PC-3 (cell line): ENCODE results near the gene CALML6. TPM values are rescaled to one million over a fixed set of nuclear protein-coding genes. Genes with fewer than 3 reads are reported as not detected.

Source experiments
- ATAC-seq: fragments of 200-7000 bp; cut with Tn5 transposase; 2 replicates; pipeline ENCODE4 v1.9.1; 2020; ENCODE audit warnings: mild to moderate bottlenecking, moderate library complexity
- BruUV-seq: library from RNA; stranded (reverse); fragments of 400-500 nt; replicated peaks from 2 replicates; lab custom pipeline; 2021; lab: Mats Ljungman, UMichigan
- CTCF ChIA-PET: fragments of 300-600 bp; sonication (Branson Sonifier 250); formaldehyde crosslinking; loops from one replicate; lab custom pipeline; 2022; ENCODE audit warnings: antibody characterized with exemption; lab: Charles Lee
- POLR2A ChIA-PET: fragments of 300-600 bp; sonication (Branson Sonifier 250); formaldehyde crosslinking; loops from one replicate; lab custom pipeline; 2022; ENCODE audit warnings: antibody characterized with exemption; ENCODE audit not compliant: unreplicated experiment; lab: Charles Lee
- DNase-seq: peaks from one replicate; pipeline ENCODE4 v3.0.0-alpha.2; 2015
- H2AFZ ChIP-seq: fragments of 300-600 bp; sonication (generic); 2 replicates; pipeline ENCODE4 v1.6.0; 2016; ENCODE audit warnings: antibody characterized with exemption, low read length
- H3F3A ChIP-seq: fragments of 300-600 bp; sonication (generic); one replicate; pipeline ENCODE4 v1.6.0; 2017; ENCODE audit warnings: antibody characterized with exemption, low read length, control low read depth, mild to moderate bottlenecking; ENCODE audit not compliant: unreplicated experiment
- H3K27ac ChIP-seq: fragments of 300-600 bp; sonication (generic); 2 replicates; pipeline ENCODE4 v1.5.1; 2016; ENCODE audit warnings: mild to moderate bottlenecking, low read length
- H3K27me3 ChIP-seq: fragments of 300-600 bp; sonication (generic); 2 replicates; pipeline ENCODE4 v1.6.1; 2016; ENCODE audit warnings: low read length, mixed read lengths
- H3K36me3 ChIP-seq: fragments of 300-600 bp; sonication (generic); 2 replicates; pipeline ENCODE4 v1.6.1; 2016; ENCODE audit warnings: low read depth, mixed run types, low read length, mixed read lengths
- H3K4me1 ChIP-seq: fragments of 300-600 bp; sonication (generic); 2 replicates; pipeline ENCODE4 v1.5.1; 2016; ENCODE audit warnings: low read length; ENCODE audit not compliant: insufficient read depth
- H3K4me2 ChIP-seq: fragments of 300-600 bp; sonication (generic); 2 replicates; pipeline ENCODE4 v1.6.0; 2016; ENCODE audit warnings: low read length
- H3K4me3 ChIP-seq: fragments of 300-600 bp; sonication (generic); 2 replicates; pipeline ENCODE4 v1.5.1; 2016; ENCODE audit warnings: mild to moderate bottlenecking, low read length, mixed read lengths
- H3K79me2 ChIP-seq: fragments of 300-600 bp; sonication (generic); 2 replicates; pipeline ENCODE4 v1.6.1; 2017; ENCODE audit warnings: low read length, mixed read lengths
- H3K9ac ChIP-seq: fragments of 300-600 bp; sonication (generic); 2 replicates; pipeline ENCODE4 v1.6.0; 2016; ENCODE audit warnings: mild to moderate bottlenecking, low read length
- H3K9me2 ChIP-seq: fragments of 300-600 bp; sonication (generic); replicated peaks from 2 replicates; pipeline ENCODE4 v1.6.1; 2016; ENCODE audit warnings: mixed run types, low read length, mixed read lengths
- H3K9me3 ChIP-seq: fragments of 300-600 bp; sonication (generic); 2 replicates; pipeline ENCODE4 v1.6.1; 2016; ENCODE audit warnings: low read length, mixed read lengths
- H4K20me1 ChIP-seq: fragments of 300-600 bp; sonication (generic); 2 replicates; pipeline ENCODE4 v1.6.1; 2016; ENCODE audit warnings: low read length, mixed read lengths
- EZH2 ChIP-seq: fragments of 300-600 bp; sonication (generic); IDR thresholded peaks from one replicate; pipeline ENCODE4 v1.6.1; 2017; ENCODE audit warnings: antibody characterized with exemption, mild to moderate bottlenecking, low read length; ENCODE audit not compliant: unreplicated experiment
- EZH2phosphoT487 ChIP-seq: fragments of 300-600 bp; sonication (generic); IDR thresholded peaks from 2 replicates; pipeline ENCODE4 v1.6.1; 2018; ENCODE audit warnings: mild to moderate bottlenecking, antibody characterized with exemption, low read length, borderline replicate concordance
- intact Hi-C: fragments of 100-400 bp; cut with micrococcal nuclease; formaldehyde crosslinking; loops from 2 replicates; pipeline ENCODE4 v1.9.0; 2023
- total RNA-seq: library from RNA; depleted of rRNA; stranded (reverse); fragments of >200 nt; gene quantifications from 2 replicates; pipeline ENCODE4 v1.2.3, GENCODE V29; 2014
- TF ChIP-seq, protein P1 (sequence below): fragments of 300-600 bp; sonication (generic); conservative IDR thresholded peaks from 2 replicates; pipeline ENCODE4 v1.5.1; 2017; ENCODE audit warnings: antibody characterized with exemption, low read depth, mild to moderate bottlenecking, low read length

CALML6 gene
- total RNA-seq, 1 experiment from 2014 or later, result 1.7 TPM

DNA sequence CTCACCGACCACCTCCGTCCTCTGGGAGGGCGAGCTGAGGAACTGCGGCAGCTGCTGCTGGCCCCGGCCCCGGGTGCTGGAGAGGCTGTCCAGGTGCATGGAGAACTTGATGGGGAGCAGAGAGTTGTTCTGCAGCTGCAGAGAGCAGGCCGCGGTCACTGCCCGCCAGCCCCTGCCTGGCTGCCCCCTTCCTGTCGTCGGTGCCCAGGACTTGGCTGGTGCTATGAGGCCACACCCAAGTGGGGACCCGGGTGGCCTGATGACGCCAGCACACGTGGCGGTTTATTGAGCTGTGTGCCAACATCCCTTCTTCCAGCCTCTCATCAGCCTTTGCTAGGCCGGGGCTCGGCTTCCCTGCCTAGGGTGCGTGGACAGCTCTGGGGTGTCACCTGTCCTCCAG, 9.3 kb downstream of the CALML6 start:
- H3K36me3 ChIP-seq, result no peaks in the 10 kb centered on the region
- H3K9me3 ChIP-seq, result no peaks in the 10 kb centered on the region
- ChIA-PET POLR2A (no interaction called here), CTCF (no interaction called here)
- H3K4me1 ChIP-seq, result peaks cover 6% of the 10 kb centered on the region; the same call in 1 of the 2 replicates
- no peak overlapping the region for H3K4me3 ChIP-seq
- H3F3A ChIP-seq, result no peaks in the 10 kb centered on the region
- ATAC-seq, result no peak
- H2AFZ ChIP-seq, result no peak overlapping the region
- no peak overlapping the region for H3K4me2 ChIP-seq
- no peaks in the 10 kb centered on the region for H3K9me2 ChIP-seq
- H3K79me2 ChIP-seq, result no peaks in the 10 kb centered on the region
- H3K27me3 ChIP-seq, result no peaks in the 10 kb centered on the region
- TF ChIP-seq, protein P1, sequence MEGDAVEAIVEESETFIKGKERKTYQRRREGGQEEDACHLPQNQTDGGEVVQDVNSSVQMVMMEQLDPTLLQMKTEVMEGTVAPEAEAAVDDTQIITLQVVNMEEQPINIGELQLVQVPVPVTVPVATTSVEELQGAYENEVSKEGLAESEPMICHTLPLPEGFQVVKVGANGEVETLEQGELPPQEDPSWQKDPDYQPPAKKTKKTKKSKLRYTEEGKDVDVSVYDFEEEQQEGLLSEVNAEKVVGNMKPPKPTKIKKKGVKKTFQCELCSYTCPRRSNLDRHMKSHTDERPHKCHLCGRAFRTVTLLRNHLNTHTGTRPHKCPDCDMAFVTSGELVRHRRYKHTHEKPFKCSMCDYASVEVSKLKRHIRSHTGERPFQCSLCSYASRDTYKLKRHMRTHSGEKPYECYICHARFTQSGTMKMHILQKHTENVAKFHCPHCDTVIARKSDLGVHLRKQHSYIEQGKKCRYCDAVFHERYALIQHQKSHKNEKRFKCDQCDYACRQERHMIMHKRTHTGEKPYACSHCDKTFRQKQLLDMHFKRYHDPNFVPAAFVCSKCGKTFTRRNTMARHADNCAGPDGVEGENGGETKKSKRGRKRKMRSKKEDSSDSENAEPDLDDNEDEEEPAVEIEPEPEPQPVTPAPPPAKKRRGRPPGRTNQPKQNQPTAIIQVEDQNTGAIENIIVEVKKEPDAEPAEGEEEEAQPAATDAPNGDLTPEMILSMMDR, result no peak
- TF ChIP-seq EZH2 (no peak), EZH2phosphoT487 (no peak)
- no peak for DNase-seq
- no TSS peak for BruUV-seq
- H4K20me1 ChIP-seq, result no peaks in the 10 kb centered on the region
- intact Hi-C loops, result no loop called here
- H3K27ac ChIP-seq, result no peak overlapping the region
- no peak overlapping the region for H3K9ac ChIP-seq

DNA sequence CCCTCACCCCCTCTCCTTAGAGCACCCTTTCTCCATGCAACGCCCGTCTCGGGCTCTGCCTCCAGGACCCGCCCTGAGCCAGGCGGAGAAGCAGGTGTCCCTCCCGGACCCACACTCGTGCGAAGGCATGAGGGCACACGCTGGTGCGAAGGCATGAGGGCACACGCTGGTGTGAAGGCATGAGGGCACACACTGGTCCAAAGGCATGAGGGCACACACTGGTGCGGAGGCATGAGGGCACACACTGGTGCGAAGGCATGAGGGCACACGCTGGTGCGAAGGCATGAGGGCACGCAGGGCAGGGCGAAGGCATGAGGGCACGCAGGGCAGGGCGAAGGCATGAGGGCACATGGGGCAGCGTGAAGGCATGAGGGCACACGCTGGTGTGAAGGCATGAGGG, 9.8 kb downstream of the CALML6 start:
- H3K79me2 ChIP-seq, result no peaks in the 10 kb centered on the region
- no peaks in the 10 kb centered on the region for H3K36me3 ChIP-seq
- H3K27me3 ChIP-seq, result no peaks in the 10 kb centered on the region
- BruUV-seq, result no TSS peak
- no peak overlapping the region for H3K27ac ChIP-seq
- DNase-seq, result no peak
- H3K4me1 ChIP-seq, result peaks cover 2% of the 10 kb centered on the region; the same call in 1 of the 2 replicates
- H3K9me3 ChIP-seq, result no peaks in the 10 kb centered on the region
- no peaks in the 10 kb centered on the region for H3F3A ChIP-seq
- intact Hi-C loops, result no loop called here
- H2AFZ ChIP-seq, result no peak overlapping the region
- ChIA-PET POLR2A (no interaction called here), CTCF (no interaction called here)
- H3K4me3 ChIP-seq, result no peak overlapping the region
- no peaks in the 10 kb centered on the region for H4K20me1 ChIP-seq
- TF ChIP-seq, protein P1, result no peak
- TF ChIP-seq EZH2phosphoT487, result no peak
- no peak for TF ChIP-seq EZH2
- ATAC-seq, result no peak
- no peak overlapping the region for H3K4me2 ChIP-seq
- no peak overlapping the region for H3K9ac ChIP-seq
- no peaks in the 10 kb centered on the region for H3K9me2 ChIP-seq

DNA sequence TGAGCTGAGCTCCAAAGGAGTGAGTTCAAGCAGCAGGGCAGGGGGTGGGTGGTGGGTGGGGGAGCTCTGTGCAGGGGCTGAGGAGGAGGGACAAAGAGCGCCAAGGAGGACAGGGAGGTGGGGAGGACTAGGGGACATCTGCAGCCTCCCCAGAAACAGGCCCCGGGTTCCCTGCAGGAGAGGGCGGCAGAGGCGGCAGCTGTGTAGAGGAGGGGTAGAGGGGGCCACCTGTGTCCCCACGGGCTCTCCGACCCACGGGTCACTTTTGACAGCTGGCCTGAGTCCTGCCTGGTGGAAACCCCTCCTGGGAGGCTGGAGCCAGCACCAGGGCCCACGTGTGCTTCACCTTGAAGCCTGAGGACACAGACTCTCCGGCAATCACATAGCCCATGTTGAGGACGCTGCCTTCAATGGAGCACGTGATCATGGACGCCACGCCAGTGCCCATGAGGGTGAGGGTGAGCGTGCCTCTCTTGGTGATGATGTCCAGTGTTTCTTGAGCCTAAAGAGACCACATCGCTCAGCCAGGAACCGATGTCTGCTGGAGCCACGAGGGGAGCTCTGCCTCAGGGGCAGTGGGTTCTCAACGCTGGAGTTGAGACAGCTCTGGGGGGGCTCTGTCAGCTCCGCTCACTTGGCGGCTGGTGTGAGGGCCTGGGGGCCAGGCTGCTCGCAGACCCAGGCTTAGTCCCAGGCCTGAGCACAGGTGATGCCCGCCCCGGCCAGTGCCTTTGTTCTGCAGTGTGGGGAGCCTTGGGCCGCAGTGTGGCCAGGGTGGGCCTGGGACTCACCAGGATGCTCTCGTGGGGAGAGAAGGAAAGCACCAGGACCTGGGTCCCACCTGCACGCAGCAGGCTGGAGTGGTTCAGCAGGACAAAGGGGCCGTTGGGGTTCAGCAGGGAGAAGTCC, 10.6 kb downstream of the CALML6 start:
- Histone ChIP-seq H2AFZ (no peak overlapping the region), H3K9ac (no peak overlapping the region), H3K27ac (no peak overlapping the region), H3K4me1 (no peaks in the 10 kb centered on the region), H4K20me1 (no peaks in the 10 kb centered on the region), H3K4me3 (no peak overlapping the region), H3K4me2 (no peak overlapping the region), H3K27me3 (no peaks in the 10 kb centered on the region), H3K79me2 (no peaks in the 10 kb centered on the region), H3K9me3 (no peaks in the 10 kb centered on the region), H3K36me3 (no peaks in the 10 kb centered on the region), H3F3A (no peaks in the 10 kb centered on the region), H3K9me2 (no peaks in the 10 kb centered on the region)
- BruUV-seq, result no TSS peak
- POLR2A ChIA-PET, result no interaction called here
- TF ChIP-seq EZH2 (no peak), EZH2phosphoT487 (no peak)
- TF ChIP-seq, protein P1, result no peak
- DNase-seq, result no peak
- CTCF ChIA-PET, result interaction anchor here (0.6 kb wide), 1 partner anchor 11 kb away, joined by 4 read pairs; no protein-coding TSS in a partner anchor
- intact Hi-C loops, result no loop called here
- ATAC-seq, result no peak
